H1 (cell line): ENCODE measurements around the gene PLCB4. TPM values are rescaled to one million over a fixed set of nuclear protein-coding genes. Genes with fewer than 3 reads are reported as not detected.

Experiments
- CTCF ChIA-PET: fragments of 300-600 bp; sonication (Branson Sonifier 250); formaldehyde crosslinking; loops from one replicate; lab custom pipeline; 2021; ENCODE audit not compliant: partially characterized antibody; lab: Charles Lee
- POLR2A ChIA-PET: fragments of 300-600 bp; sonication (Branson Sonifier 250); formaldehyde crosslinking; loops from one replicate; lab custom pipeline; 2021; ENCODE audit warnings: inconsistent platforms; ENCODE audit not compliant: partially characterized antibody; lab: Charles Lee
- DNase-seq, 2 experiments: peaks; one replicate each; pipeline versions ENCODE4 v3.0.0 to v3.0.0-alpha.2; 2010 to 2022; ENCODE audit warnings: low spot score in 2 of 2, low read depth in 1 of 2, mixed read lengths in 1 of 2
- FAIRE-seq: peaks from 2 replicates; lab custom pipeline; 2011; peaks lifted over from hg19 to GRCh38; lab: Jason Lieb, UNC
- H2AFZ ChIP-seq: 2 replicates; pipeline ENCODE4 v1.8.1; 2012; ENCODE audit warnings: low read length, inconsistent platforms
- H2AK5ac ChIP-seq: 2 replicates; pipeline ENCODE4 v1.6.1; 2013; ENCODE audit warnings: low read depth, low read length
- H2BK120ac ChIP-seq: replicated peaks from 2 replicates; pipeline ENCODE3; 2013; ENCODE audit warnings: low read depth, low read length, inconsistent platforms
- H2BK12ac ChIP-seq: 2 replicates; pipeline ENCODE4 v1.6.1; 2013; ENCODE audit warnings: low read depth, low read length
- H2BK15ac ChIP-seq: 2 replicates; pipeline ENCODE4 v1.6.1; 2013; ENCODE audit warnings: low read length
- H2BK20ac ChIP-seq: 2 replicates; pipeline ENCODE4 v1.6.1; 2013; ENCODE audit warnings: low read length
- H2BK5ac ChIP-seq: 2 replicates; pipeline ENCODE4 v1.6.1; 2013; ENCODE audit warnings: low read depth, low read length
- H3K14ac ChIP-seq: 2 replicates; pipeline ENCODE4 v1.6.1; 2013; ENCODE audit warnings: inconsistent platforms; ENCODE audit not compliant: insufficient read length
- H3K18ac ChIP-seq: 2 replicates; pipeline ENCODE4 v1.6.1; 2013; ENCODE audit warnings: low read length; ENCODE audit errors: extremely low read depth
- H3K23ac ChIP-seq: 2 replicates; pipeline ENCODE4 v1.6.1; 2013; ENCODE audit warnings: inconsistent platforms; ENCODE audit not compliant: insufficient read length
- H3K23me2 ChIP-seq: 2 replicates; pipeline ENCODE4 v1.6.1; 2013; ENCODE audit warnings: low read depth, low read length
- H3K27ac ChIP-seq: 2 replicates; pipeline ENCODE4 v1.6.1; 2011; ENCODE audit warnings: low read depth, low read length, inconsistent platforms
- H3K27me3 ChIP-seq, 4 experiments: replicated peaks in 1 of 4; 1 replicate in 1 of 4; 2 replicates in 3 of 4; pipeline versions ENCODE4 v1.6.1 to v1.8.1; 2011 to 2013; ENCODE audit warnings: low read length in 3 of 4, mild to moderate bottlenecking in 3 of 4, inconsistent platforms in 2 of 4, mixed read lengths in 2 of 4, moderate library complexity in 1 of 4; ENCODE audit not compliant: control insufficient read depth in 3 of 4, insufficient read depth in 3 of 4; ENCODE audit errors: extremely low read depth in 1 of 4
- H3K36me3 ChIP-seq, 4 experiments: 2 replicates each; pipeline versions ENCODE4 v1.6.1 to v1.8.1; 2011 to 2013; ENCODE audit warnings: mild to moderate bottlenecking in 4 of 4, low read length in 3 of 4, moderate library complexity in 2 of 4, control low read depth in 1 of 4, inconsistent platforms in 1 of 4; ENCODE audit not compliant: insufficient read depth in 4 of 4, control insufficient read depth in 2 of 4
- H3K4ac ChIP-seq: replicated peaks from 2 replicates; pipeline ENCODE3; 2013; ENCODE audit warnings: low read length, low read depth, mixed read lengths, inconsistent platforms; ENCODE audit not compliant: insufficient read length
- H3K4me1 ChIP-seq, 4 experiments: replicated peaks in 1 of 4; 1 replicate in 1 of 4; 2 replicates in 3 of 4; pipeline versions ENCODE4 v1.6.1 to v1.8.1; 2011 to 2013; ENCODE audit warnings: low read length in 3 of 4, inconsistent platforms in 2 of 4, mixed read lengths in 1 of 4; ENCODE audit not compliant: insufficient read depth in 4 of 4, control insufficient read depth in 3 of 4
- H3K4me2 ChIP-seq, 2 experiments: 2 replicates each; pipeline versions ENCODE4 v1.6.1 to v1.8.1; 2011 to 2013; ENCODE audit warnings: low read depth in 2 of 2, low read length in 2 of 2, control low read depth in 1 of 2, inconsistent platforms in 1 of 2, mild to moderate bottlenecking in 1 of 2; ENCODE audit not compliant: insufficient read depth in 1 of 2
- H3K4me3 ChIP-seq, 4 experiments: fragments of 200-600, 300-600 bp in 1 of 4; sonication (generic), shearing (Covaris generic), sonication (Bioruptor Twin) in 1 of 4; 2 replicates each; pipeline versions ENCODE4 v1.5.1 to v1.8.1; 2011 to 2016; ENCODE audit warnings: low read length in 4 of 4, low read depth in 3 of 4, control low read depth in 2 of 4, inconsistent platforms in 2 of 4, mild to moderate bottlenecking in 2 of 4, mixed read lengths in 1 of 4, moderate library complexity in 1 of 4; ENCODE audit not compliant: insufficient read depth in 2 of 4; ENCODE audit errors: extremely low read depth in 1 of 4
- H3K56ac ChIP-seq: replicated peaks from 2 replicates; pipeline ENCODE3; 2013; ENCODE audit warnings: low read depth, mild to moderate bottlenecking, mixed read lengths, low read length, inconsistent platforms; ENCODE audit not compliant: insufficient read length
- H3K79me1 ChIP-seq: 2 replicates; pipeline ENCODE4 v1.6.1; 2013; ENCODE audit warnings: low read depth, low read length, control low read depth
- H3K79me2 ChIP-seq, 2 experiments: 2 replicates each; pipeline versions ENCODE4 v1.6.1 to v1.8.1; 2012 to 2013; ENCODE audit warnings: low read length in 2 of 2, mild to moderate bottlenecking in 2 of 2, inconsistent platforms in 1 of 2; ENCODE audit not compliant: insufficient read depth in 2 of 2, control insufficient read depth in 1 of 2
- H3K9ac ChIP-seq, 4 experiments: replicated peaks in 1 of 4; 1 replicate in 1 of 4; 2 replicates in 3 of 4; pipeline versions ENCODE4 v1.6.1 to v1.8.1; 2011 to 2013; ENCODE audit warnings: low read depth in 3 of 4, low read length in 3 of 4, control low read depth in 2 of 4, mild to moderate bottlenecking in 2 of 4, moderate library complexity in 2 of 4, inconsistent platforms in 1 of 4; ENCODE audit errors: extremely low read depth in 1 of 4
- H3K9me3 ChIP-seq, 2 experiments: 2 replicates each; pipeline versions ENCODE4 v1.6.1 to v1.8.1; 2012 to 2013; ENCODE audit warnings: mild to moderate bottlenecking in 2 of 2, moderate library complexity in 2 of 2, control low read depth in 1 of 2, inconsistent platforms in 1 of 2, low read depth in 1 of 2, low read length in 1 of 2, mixed read lengths in 1 of 2; ENCODE audit not compliant: insufficient read depth in 2 of 2
- H4K20me1 ChIP-seq, 2 experiments: replicated peaks in 1 of 2; 2 replicates each; pipeline versions ENCODE3 to v1.8.1; 2011 to 2013; ENCODE audit warnings: inconsistent platforms in 2 of 2, low read length in 2 of 2, mild to moderate bottlenecking in 1 of 2; ENCODE audit not compliant: insufficient read depth in 2 of 2, control insufficient read depth in 1 of 2
- H4K5ac ChIP-seq: 2 replicates; pipeline ENCODE4 v1.6.1; 2013; ENCODE audit warnings: low read length, low read depth, mixed read lengths, inconsistent platforms; ENCODE audit not compliant: insufficient read length
- H4K8ac ChIP-seq: 2 replicates; pipeline ENCODE4 v1.8.0; 2013; ENCODE audit warnings: mild to moderate bottlenecking, moderate library complexity, low read length, inconsistent platforms; ENCODE audit not compliant: insufficient read depth; ENCODE audit errors: extremely low read depth
- H4K91ac ChIP-seq: replicated peaks from 2 replicates; pipeline ENCODE3; 2013; ENCODE audit warnings: low read length, mixed read lengths, inconsistent platforms; ENCODE audit not compliant: insufficient read length
- BACH1 ChIP-seq: IDR thresholded peaks from 2 replicates; pipeline ENCODE4 v1.6.1; 2012; ENCODE audit warnings: low read length, improper control_type of control experiment
- BRCA1 ChIP-seq: IDR thresholded peaks from 2 replicates; pipeline ENCODE4 v1.6.1; 2012; ENCODE audit warnings: low read depth, low read length, improper control_type of control experiment
- EZH2 ChIP-seq: fragments of 200-600 bp; sonication (generic); IDR thresholded peaks from 2 replicates; pipeline ENCODE4 v1.7.1; 2012; ENCODE audit warnings: low read depth, mild to moderate bottlenecking, moderate library complexity, low read length, inconsistent platforms; ENCODE audit not compliant: severe bottlenecking
- JUND ChIP-seq: IDR thresholded peaks from 2 replicates; pipeline ENCODE4 v1.6.1; 2011; ENCODE audit warnings: mild to moderate bottlenecking, improper control_type of control experiment, low read length
- KDM5A ChIP-seq: fragments of 200-600 bp; IDR thresholded peaks from 2 replicates; pipeline ENCODE4 v1.7.1; 2012; ENCODE audit warnings: mild to moderate bottlenecking, low read length, inconsistent platforms, mixed read lengths
- PHF8 ChIP-seq: fragments of 200-600 bp; sonication (generic); conservative IDR thresholded peaks from 2 replicates; pipeline ENCODE4 v1.7.1; 2012; ENCODE audit warnings: low read depth, mild to moderate bottlenecking, inconsistent platforms, low read length, moderate library complexity
- POLR2AphosphoS5 ChIP-seq: IDR thresholded peaks from 2 replicates; pipeline ENCODE4 v1.6.1; 2011; ENCODE audit warnings: low read depth, low read length
- RFX5 ChIP-seq: IDR thresholded peaks from 2 replicates; pipeline ENCODE4 v1.6.1; 2011; ENCODE audit warnings: low read depth, low read length, improper control_type of control experiment, borderline replicate concordance
- SUZ12 ChIP-seq: fragments of 200-600 bp; sonication (generic); IDR thresholded peaks from 2 replicates; pipeline ENCODE4 v1.6.1; 2012; ENCODE audit warnings: mild to moderate bottlenecking, inconsistent platforms, low read length, moderate library complexity, mixed read lengths
- TAF1 ChIP-seq: IDR thresholded peaks from 2 replicates; pipeline ENCODE4 v1.6.1; 2011; ENCODE audit warnings: mild to moderate bottlenecking, low read depth, low read length
- ZNF274 ChIP-seq: IDR thresholded peaks from 2 replicates; pipeline ENCODE4 v1.7.0; 2012; ENCODE audit warnings: low read length, borderline replicate concordance; ENCODE audit errors: extremely low read depth
- WGBS, 2 experiments: shearing (Covaris generic) in 1 of 2; methylation state at CpG; one replicate each; pipeline versions ENCODE4 v1.1.6 to v1.1.7; 2013 to 2015; ENCODE audit warnings: low lambda C conversion rate in 2 of 2, mixed read lengths in 2 of 2, inconsistent platforms in 1 of 2, low coverage in 1 of 2, missing lambda C conversion rate in 1 of 2; ENCODE audit not compliant: insufficient replicate concordance in 2 of 2, insufficient coverage in 1 of 2, insufficient read length in 1 of 2; ENCODE audit errors: extremely low coverage in 1 of 2, missing lambda C conversion rate in 1 of 2; 5-methylcytosine and 5-hydroxymethylcytosine counted together
- polyA plus RNA-seq, 7 experiments: library from polyadenylated mRNA; depleted of rRNA in 3 of 7; stranded (reverse) in 5 of 7; unstranded in 2 of 7; fragments of >200 nt in 5 of 7; fragments of 200-250 nt in 2 of 7; gene quantifications; 1 replicate in 5 of 7; 2 replicates in 1 of 7; 4 replicates in 1 of 7; pipeline versions ENCODE4 v1.2.1 to v1.2.3, GENCODE V29; 2011 to 2013; ENCODE audit warnings: missing spikeins in 2 of 7, mixed read lengths in 2 of 7
- total RNA-seq: library from RNA; stranded (reverse); fragmentation: NEBNext Ultra II Directional; extraction: Animal tissue kit (Norgen Biotek cat#: 25700); gene quantifications from 2 replicates; pipeline ENCODE4 v1.2.1, GENCODE V29; 2021

The PLCB4 gene
- total and polyA plus RNA-seq, 2 of the 8 experiments (the other 6 are each of a cell fraction or from before 2014, with no cell fraction given), result 3.2 to 14.1 TPM

GRCh38 chr20:9163995-9164394, 95.1 kb downstream of the PLCB4 start:
- FAIRE-seq, result no peak

More at GRCh38 chr20:9163995-9164394, 95.1 kb downstream of the PLCB4 start:
- no peak overlapping the region for H3K14ac ChIP-seq
- H3K23me2 ChIP-seq, result no peaks in the 10 kb centered on the region
- no peaks in the 10 kb centered on the region for H3K36me3 ChIP-seq
- H3K18ac ChIP-seq, result no peak overlapping the region
- no peak overlapping the region for H4K8ac ChIP-seq
- TF ChIP-seq ZNF274 (no peak), BACH1 (no peak), EZH2 (no peak), TAF1 (no peak), PHF8 (no peak), KDM5A (no peak), SUZ12 (no peak), POLR2AphosphoS5 (no peak), JUND (no peak), RFX5 (no peak), BRCA1 (no peak)
- TF ChIP-seq, all 59 proteins: peak for 0
- Histone ChIP-seq H3K4me1 (peaks cover 0 to 11% (median 7%) of the 10 kb centered on the region in 4 experiments; a peak in 4 of 7 replicates), H3K4me3 (no peak overlapping the region), H3K56ac (no peak overlapping the region), H3K23ac (no peak overlapping the region), H2BK20ac (no peak overlapping the region), H2AK5ac (no peak overlapping the region), H3K79me1 (no peaks in the 10 kb centered on the region; the same call in 1 of the 2 replicates), H2AFZ (no peak overlapping the region), H3K4me2 (no peak overlapping the region), H2BK12ac (no peak overlapping the region), H4K20me1 (no peaks in the 10 kb centered on the region), H2BK15ac (no peak overlapping the region), H2BK5ac (no peak overlapping the region), H3K9me3 (no peaks in the 10 kb centered on the region), H4K5ac (no peak overlapping the region), H3K79me2 (peaks cover 0 to 3% of the 10 kb centered on the region in 2 experiments; a peak in 1 of 4 replicates), H4K91ac (no peak overlapping the region), H3K9ac (no peak overlapping the region), H3K4ac (no peak overlapping the region), H3K27ac (no peak overlapping the region), H3K27me3 (no peaks in the 10 kb centered on the region), H2BK120ac (no peak overlapping the region)
- ChIA-PET CTCF (no interaction called here), POLR2A (no interaction called here)
- no peak for DNase-seq
- WGBS, 2 experiments, result 100% methylated on average over 1 of the region's 1 CpG; no CpG with 5 or more reads in 1 of the 2 experiments
